Esophagus muscularis mucosa (tissue), 4 donors: Measurements from ENCODE around the gene LRRC56.

Experiments used
- EP300 ChIP-seq: sonication (generic); formaldehyde crosslinking; IDR thresholded peaks from one replicate; pipeline ENCODE4 v1.6.1; 2017; ENCODE audit warnings: antibody characterized with exemption
- POLR2A ChIP-seq: fragments of 450-650 bp; IDR thresholded peaks from one replicate; pipeline ENCODE4 v1.6.1; 2017; ENCODE audit warnings: antibody characterized with exemption, moderate library complexity, mild to moderate bottlenecking, low read depth
- TF ChIP-seq, protein P1 (sequence below), 3 experiments: fragments of 200-600 bp in 2 of 3; fragments of 450-650 bp in 1 of 3; sonication (generic) in 2 of 3; IDR thresholded peaks; one replicate each; pipeline ENCODE4 v1.5.1; 2017 to 2019; ENCODE audit warnings: antibody characterized with exemption in 3 of 3, mild to moderate bottlenecking in 2 of 3, moderate library complexity in 1 of 3

DNA sequence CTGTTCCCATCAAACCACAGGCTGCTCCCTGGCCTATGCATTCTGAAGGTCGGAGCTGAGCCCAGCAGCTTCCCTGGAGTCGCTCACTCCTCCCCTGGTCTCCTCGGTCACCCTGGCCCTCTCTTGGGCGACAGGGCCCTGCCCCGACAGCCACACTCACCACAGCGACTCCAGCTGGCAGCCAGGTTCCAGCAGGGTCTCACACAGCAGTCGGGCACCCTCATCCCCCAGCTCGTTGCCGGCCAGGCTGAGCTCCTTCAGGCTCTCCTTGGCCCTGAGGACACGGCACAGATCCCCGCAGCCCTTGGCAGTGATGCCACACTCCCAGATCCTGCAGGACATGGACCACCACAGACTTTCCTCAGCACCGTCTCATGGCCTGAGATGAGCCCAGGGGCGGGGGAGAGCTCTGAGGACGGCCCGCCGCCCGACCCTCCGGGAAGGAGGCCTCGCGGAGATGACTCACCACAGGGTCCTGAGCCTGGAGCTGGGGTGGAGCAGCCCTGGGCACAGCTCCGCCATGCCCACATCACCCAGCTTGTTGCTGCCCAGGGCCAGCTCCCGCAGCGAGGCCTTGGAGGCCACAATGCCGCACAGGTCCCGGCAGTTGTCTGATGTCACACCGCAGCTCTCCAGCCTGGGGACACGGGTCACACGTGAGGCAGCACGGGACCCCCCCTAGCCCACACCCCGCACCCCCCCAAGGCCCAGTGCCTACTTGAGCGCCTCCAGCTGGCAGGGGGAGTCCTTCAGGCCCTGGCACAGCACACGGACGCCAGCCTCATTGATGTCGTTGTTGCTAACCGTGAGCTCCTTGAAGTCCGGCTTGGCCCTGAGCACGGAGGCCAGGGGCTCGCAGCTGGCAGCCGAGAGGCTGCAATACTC lies 38.8 kb upstream of the LRRC56 start:
- TF ChIP-seq POLR2A = no peak
- TF ChIP-seq, protein P1, sequence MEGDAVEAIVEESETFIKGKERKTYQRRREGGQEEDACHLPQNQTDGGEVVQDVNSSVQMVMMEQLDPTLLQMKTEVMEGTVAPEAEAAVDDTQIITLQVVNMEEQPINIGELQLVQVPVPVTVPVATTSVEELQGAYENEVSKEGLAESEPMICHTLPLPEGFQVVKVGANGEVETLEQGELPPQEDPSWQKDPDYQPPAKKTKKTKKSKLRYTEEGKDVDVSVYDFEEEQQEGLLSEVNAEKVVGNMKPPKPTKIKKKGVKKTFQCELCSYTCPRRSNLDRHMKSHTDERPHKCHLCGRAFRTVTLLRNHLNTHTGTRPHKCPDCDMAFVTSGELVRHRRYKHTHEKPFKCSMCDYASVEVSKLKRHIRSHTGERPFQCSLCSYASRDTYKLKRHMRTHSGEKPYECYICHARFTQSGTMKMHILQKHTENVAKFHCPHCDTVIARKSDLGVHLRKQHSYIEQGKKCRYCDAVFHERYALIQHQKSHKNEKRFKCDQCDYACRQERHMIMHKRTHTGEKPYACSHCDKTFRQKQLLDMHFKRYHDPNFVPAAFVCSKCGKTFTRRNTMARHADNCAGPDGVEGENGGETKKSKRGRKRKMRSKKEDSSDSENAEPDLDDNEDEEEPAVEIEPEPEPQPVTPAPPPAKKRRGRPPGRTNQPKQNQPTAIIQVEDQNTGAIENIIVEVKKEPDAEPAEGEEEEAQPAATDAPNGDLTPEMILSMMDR (IDR thresholded peaks at IDR 0.05) = no peak
- TF ChIP-seq EP300 = no peak
